Mucosa of descending colon (tissue), 3 donors: ENCODE measurements around the gene GPA33. TPM values are rescaled to one million over a fixed set of nuclear protein-coding genes. Genes with fewer than 3 reads are reported as not detected.

ENCODE experiments used
- ATAC-seq: fragments of 200-7000 bp; cut with Tn5 transposase; one replicate; pipeline ENCODE4 v1.9.1; 2020; ENCODE audit warnings: mild to moderate bottlenecking, moderate library complexity
- DNase-seq, 3 donors: peaks; one replicate each; pipeline ENCODE4 v3.0.0-alpha.2; 2020
- H3K36me3 ChIP-seq: fragments of 200-600 bp; one replicate; pipeline ENCODE4 v1.8.0; 2021; ENCODE audit warnings: low read depth, mild to moderate bottlenecking
- H3K4me1 ChIP-seq: fragments of 200-600 bp; one replicate; pipeline ENCODE4 v1.8.0; 2021; ENCODE audit warnings: low read depth, mild to moderate bottlenecking
- H3K4me3 ChIP-seq: fragments of 200-600 bp; one replicate; pipeline ENCODE4 v1.8.0; 2021; ENCODE audit warnings: mild to moderate bottlenecking
- H3K9me3 ChIP-seq: fragments of 200-600 bp; one replicate; pipeline ENCODE4 v1.8.0; 2021; ENCODE audit warnings: mild to moderate bottlenecking
- intact Hi-C, 2 donors: fragments of 100-400 bp; cut with DNase I in 1 of 2; cut with micrococcal nuclease in 1 of 2; formaldehyde crosslinking; loops; one replicate each; pipeline versions ENCODE4 v1.11.0 to v1.11.1; 2022; cut with DNase I, micrococcal nuclease
- total RNA-seq, 3 donors: library from RNA; stranded (reverse); fragmentation: NEBNext Ultra II Directional in 2 of 3; extraction: Animal tissue kit (Norgen Biotek cat#: 25700) in 2 of 3; gene quantifications; one replicate each; pipeline versions ENCODE4 v1.2.1 to v1.2.4, GENCODE V29; 2021 to 2023
- TF ChIP-seq, protein P1 (sequence below): fragments of 200-600 bp; IDR thresholded peaks from one replicate; pipeline ENCODE4 v1.8.0; 2022; ENCODE audit warnings: antibody characterized with exemption, mild to moderate bottlenecking
- donor health status: DM: no; HTN: no; CAD: no; lungs with moderate emphysema.
- donor health status: DM: no; HTN: no; CAD: no.
- donor health status: DM: no; HTN: yes; CAD: no.

GPA33 gene
- total RNA-seq, 3 donors from 2014 or later: 221 to 764 (median 482) TPM

GRCh38 chr1:167057241-167057688 is 32.9 kb downstream of the GPA33 start:
- DNase-seq (no peak), ATAC-seq (peak; percentile 13)
- intact Hi-C loops: loop anchor here in 1 of 2 donors (5.0 kb wide), 1 partner anchor 145 kb away; no protein-coding TSS in a partner anchor
- Histone ChIP-seq H3K4me3 (no peak overlapping the region), H3K4me1 (no peaks in the 10 kb centered on the region), H3K36me3 (no peaks in the 10 kb centered on the region), H3K9me3 (no peaks in the 10 kb centered on the region)
- TF ChIP-seq, protein P1, sequence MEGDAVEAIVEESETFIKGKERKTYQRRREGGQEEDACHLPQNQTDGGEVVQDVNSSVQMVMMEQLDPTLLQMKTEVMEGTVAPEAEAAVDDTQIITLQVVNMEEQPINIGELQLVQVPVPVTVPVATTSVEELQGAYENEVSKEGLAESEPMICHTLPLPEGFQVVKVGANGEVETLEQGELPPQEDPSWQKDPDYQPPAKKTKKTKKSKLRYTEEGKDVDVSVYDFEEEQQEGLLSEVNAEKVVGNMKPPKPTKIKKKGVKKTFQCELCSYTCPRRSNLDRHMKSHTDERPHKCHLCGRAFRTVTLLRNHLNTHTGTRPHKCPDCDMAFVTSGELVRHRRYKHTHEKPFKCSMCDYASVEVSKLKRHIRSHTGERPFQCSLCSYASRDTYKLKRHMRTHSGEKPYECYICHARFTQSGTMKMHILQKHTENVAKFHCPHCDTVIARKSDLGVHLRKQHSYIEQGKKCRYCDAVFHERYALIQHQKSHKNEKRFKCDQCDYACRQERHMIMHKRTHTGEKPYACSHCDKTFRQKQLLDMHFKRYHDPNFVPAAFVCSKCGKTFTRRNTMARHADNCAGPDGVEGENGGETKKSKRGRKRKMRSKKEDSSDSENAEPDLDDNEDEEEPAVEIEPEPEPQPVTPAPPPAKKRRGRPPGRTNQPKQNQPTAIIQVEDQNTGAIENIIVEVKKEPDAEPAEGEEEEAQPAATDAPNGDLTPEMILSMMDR: no peak

GRCh38 chr1:167056529-167057231 is 33.5 kb downstream of the GPA33 start:
- Histone ChIP-seq H3K4me1 (no peaks in the 10 kb centered on the region), H3K9me3 (no peaks in the 10 kb centered on the region), H3K36me3 (no peaks in the 10 kb centered on the region), H3K4me3 (no peak overlapping the region)
- TF ChIP-seq, protein P1: no peak
- intact Hi-C loops: loop anchor here in 1 of 2 donors (5.0 kb wide), 1 partner anchor 144 kb away; no protein-coding TSS in a partner anchor
- no peak for ATAC-seq
- DNase-seq: no peak

GRCh38 chr1:167054946-167055630 is 35.1 kb downstream of the GPA33 start:
- TF ChIP-seq, protein P1: no peak
- ATAC-seq (no peak), DNase-seq (no peak)
- Histone ChIP-seq H3K4me3 (no peak overlapping the region), H3K4me1 (no peaks in the 10 kb centered on the region), H3K9me3 (no peaks in the 10 kb centered on the region), H3K36me3 (no peaks in the 10 kb centered on the region)
- intact Hi-C loops: loop anchor here in 1 of 2 donors (5.0 kb wide), 1 partner anchor 143 kb away; no protein-coding TSS in a partner anchor

DNA sequence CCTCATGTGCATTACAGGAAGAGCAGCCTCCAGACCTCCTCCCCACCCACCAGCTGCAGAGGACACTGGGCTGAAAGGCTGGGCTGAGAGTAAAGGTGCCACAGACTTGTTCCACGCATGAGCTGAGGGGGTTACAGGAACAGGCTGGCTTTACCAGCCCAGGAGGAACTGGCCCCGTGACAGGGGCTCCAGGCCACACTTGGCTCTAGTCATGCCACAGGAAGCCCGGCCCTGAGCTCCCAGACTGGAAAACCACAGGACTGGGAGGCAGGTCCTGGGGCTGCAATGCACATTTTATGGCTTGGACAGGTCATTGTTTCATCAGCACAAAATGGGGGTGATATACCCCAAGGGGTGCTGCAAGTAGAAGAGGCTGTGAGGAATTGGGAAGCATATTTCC is 35.6 kb downstream of the GPA33 start:
- H3K4me3 ChIP-seq: no peak overlapping the region
- intact Hi-C loops: no loop called here
- H3K9me3 ChIP-seq: no peaks in the 10 kb centered on the region
- ATAC-seq (no peak), DNase-seq (no peak)
- H3K4me1 ChIP-seq: no peaks in the 10 kb centered on the region
- TF ChIP-seq, protein P1: no peak
- no peaks in the 10 kb centered on the region for H3K36me3 ChIP-seq

DNA sequence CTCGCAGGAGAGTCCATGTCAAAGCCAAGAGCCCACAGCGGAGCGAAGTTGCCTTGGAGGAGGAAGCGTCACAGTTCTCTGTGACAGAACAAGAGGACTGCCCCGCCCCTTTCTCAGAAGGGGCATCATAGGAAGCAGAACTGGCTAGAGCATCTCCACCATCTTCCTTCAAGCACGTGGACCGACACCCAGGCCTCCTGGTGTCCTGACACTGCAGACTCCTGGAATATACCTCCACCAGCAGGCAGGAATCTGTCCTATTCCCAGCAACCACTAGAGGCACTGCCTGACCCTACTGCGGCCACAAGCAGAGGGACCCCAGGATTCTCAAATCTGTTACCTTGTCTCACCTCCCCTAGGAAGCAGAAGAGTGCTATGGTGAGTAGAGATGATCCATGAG is 37.8 kb downstream of the GPA33 start:
- H3K4me3 ChIP-seq: no peak overlapping the region
- TF ChIP-seq, protein P1: no peak
- H3K9me3 ChIP-seq: no peaks in the 10 kb centered on the region
- no peaks in the 10 kb centered on the region for H3K4me1 ChIP-seq
- H3K36me3 ChIP-seq: no peaks in the 10 kb centered on the region
- intact Hi-C loops: no loop called here
- DNase-seq (no peak), ATAC-seq (peak; percentile 31)
